HepG2 (cell line): ENCODE results near the gene SURF1. TPM values are rescaled to one million over a fixed set of nuclear protein-coding genes. Genes with fewer than 3 reads are reported as not detected.

Experiments used
- CENPX ChIP-seq: sonication (generic); formaldehyde crosslinking; IDR thresholded peaks from 2 replicates; pipeline ENCODE4 v1.9.0; 2021; ENCODE audit warnings: mild to moderate bottlenecking, missing genetic modification reagents, moderate library complexity
- HOXA3 ChIP-seq: sonication (generic); formaldehyde crosslinking; IDR thresholded peaks from 2 replicates; pipeline ENCODE4 v1.5.0; 2020; ENCODE audit warnings: missing genetic modification reagents
- JUN ChIP-seq: sonication (generic); formaldehyde crosslinking; IDR thresholded peaks from 2 replicates; pipeline ENCODE4 v1.4.0; 2020; ENCODE audit warnings: mild to moderate bottlenecking, missing genetic modification reagents
- KAT8 ChIP-seq: IDR thresholded peaks from 2 replicates; pipeline ENCODE4 v1.6.1; 2016; ENCODE audit warnings: missing genetic modification reagents, missing compliant biosample characterization
- KDM1A ChIP-seq: IDR thresholded peaks from 2 replicates; pipeline ENCODE4 v1.6.1; 2016; ENCODE audit warnings: missing compliant biosample characterization
- PHF21A ChIP-seq: sonication (generic); formaldehyde crosslinking; IDR thresholded peaks from 2 replicates; pipeline ENCODE4 v1.5.0; 2020; ENCODE audit warnings: mild to moderate bottlenecking, missing genetic modification reagents
- SP5 ChIP-seq: IDR thresholded peaks from 2 replicates; pipeline ENCODE4 v1.6.1; 2016; ENCODE audit warnings: low read depth, borderline replicate concordance
- ZFP37 ChIP-seq: sonication (generic); formaldehyde crosslinking; IDR thresholded peaks from 2 replicates; pipeline ENCODE4 v1.4.0; 2020; ENCODE audit warnings: missing genetic modification reagents, borderline replicate concordance
- ZNF136 ChIP-seq: sonication (generic); formaldehyde crosslinking; IDR thresholded peaks from 2 replicates; pipeline ENCODE4 v1.8.1; 2022; ENCODE audit warnings: low read depth, mild to moderate bottlenecking, moderate library complexity, missing genetic modification reagents
- ZNF34 ChIP-seq: sonication (generic); formaldehyde crosslinking; IDR thresholded peaks from 2 replicates; pipeline ENCODE4 v1.4.0; 2020; ENCODE audit warnings: mild to moderate bottlenecking, missing genetic modification reagents, borderline replicate concordance
- ZNF44 ChIP-seq: sonication (generic); formaldehyde crosslinking; IDR thresholded peaks from 2 replicates; pipeline ENCODE4 v1.5.1; 2020; ENCODE audit warnings: mild to moderate bottlenecking, missing genetic modification reagents
- ZNF619 ChIP-seq: sonication (generic); formaldehyde crosslinking; IDR thresholded peaks from 2 replicates; pipeline ENCODE4 v1.4.0; 2020; ENCODE audit warnings: mild to moderate bottlenecking, missing genetic modification reagents
- ZNF768 ChIP-seq: sonication (generic); formaldehyde crosslinking; IDR thresholded peaks from 2 replicates; pipeline ENCODE4 v1.4.0; 2020; ENCODE audit warnings: missing genetic modification reagents
- polyA plus RNA-seq, 8 experiments: library from polyadenylated mRNA; depleted of rRNA in 3 of 8; stranded (reverse) in 7 of 8; unstranded in 1 of 8; fragments of >200 nt; fragmentation: Illumina TruSeq in 4 of 8; extraction: Trizol in 4 of 8; gene quantifications; 2 replicates each; pipeline versions ENCODE4 v1.2.1 to v1.2.3, GENCODE V29; 2011 to 2016; ENCODE audit warnings: low read depth in 4 of 8, missing spikeins in 1 of 8, mixed read lengths in 1 of 8; ENCODE audit not compliant: insufficient read depth in 1 of 8
- total RNA-seq, 5 experiments: library from RNA; depleted of rRNA; stranded (reverse); fragments of >200 nt; fragmentation: Illumina TruSeq; extraction: Trizol; gene quantifications; 2 replicates each; pipeline ENCODE4 v1.2.3, GENCODE V29; 2016; ENCODE audit warnings: low read depth in 1 of 5
- TF ChIP-seq, protein P1 (sequence below): sonication (generic); formaldehyde crosslinking; IDR thresholded peaks from 2 replicates; pipeline ENCODE4 v1.5.0; 2020; ENCODE audit warnings: mild to moderate bottlenecking, missing genetic modification reagents, borderline replicate concordance
- TF ChIP-seq, protein P2 (sequence below): sonication (generic); formaldehyde crosslinking; IDR thresholded peaks from 2 replicates; pipeline ENCODE4 v1.8.0; 2022; ENCODE audit warnings: missing genetic modification reagents, mild to moderate bottlenecking, inconsistent platforms, borderline replicate concordance
- TF ChIP-seq, protein P3 (sequence below), 2 experiments: IDR thresholded peaks; 2 replicates each; pipeline ENCODE4 v1.6.1; 2011 to 2012; ENCODE audit warnings: low read length in 2 of 2, borderline replicate concordance in 1 of 2, low read depth in 1 of 2, mild to moderate bottlenecking in 1 of 2, moderate library complexity in 1 of 2
- TF ChIP-seq, protein P4 (sequence below): IDR thresholded peaks from 2 replicates; pipeline ENCODE4 v1.6.1; 2012; ENCODE audit warnings: inconsistent platforms
- TF ChIP-seq, protein P5 (sequence below), 2 experiments: fragments of 450-650 bp in 1 of 2; sonication (generic) in 1 of 2; formaldehyde crosslinking; IDR thresholded peaks; 2 replicates each; pipeline versions ENCODE4 v1.5.0 to v1.8.0; 2020 to 2022; ENCODE audit warnings: mild to moderate bottlenecking in 1 of 2, missing genetic modification reagents in 1 of 2

The SURF1 gene
- total and polyA plus RNA-seq, 2 of the 13 experiments (the other 11 are each of a cell fraction or from before 2014, with no cell fraction given): 17.8 to 40.7 TPM

DNA sequence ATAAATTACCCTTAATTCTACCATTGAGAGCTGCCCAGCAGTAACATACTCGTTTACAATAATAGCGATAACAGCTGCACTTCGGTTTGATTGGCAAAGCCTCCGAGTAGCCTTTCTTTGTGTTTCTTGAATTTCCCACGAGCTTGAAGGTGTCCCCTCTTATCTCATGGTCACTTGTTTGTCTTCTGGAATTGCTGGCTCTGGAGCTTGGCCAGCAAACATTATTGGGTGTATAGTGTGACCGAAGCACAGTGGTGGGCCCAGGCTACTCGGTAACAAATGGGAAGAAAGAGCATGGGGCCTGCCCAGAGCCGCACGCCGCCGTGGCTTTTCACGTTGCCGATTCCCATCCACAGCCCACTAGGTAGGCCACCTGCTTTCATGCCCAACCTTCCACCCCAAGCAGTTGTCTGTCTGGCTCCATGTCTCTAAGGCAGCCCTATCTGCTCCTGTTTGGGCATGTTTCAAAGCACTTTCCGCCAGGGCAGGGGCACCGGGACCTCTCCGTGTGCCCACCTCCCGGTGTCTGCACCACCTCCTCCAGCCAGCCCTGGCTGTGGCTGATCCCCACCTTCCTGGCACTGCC is 28.5 kb upstream of the SURF1 start (continued):
- TF ChIP-seq, protein P1, sequence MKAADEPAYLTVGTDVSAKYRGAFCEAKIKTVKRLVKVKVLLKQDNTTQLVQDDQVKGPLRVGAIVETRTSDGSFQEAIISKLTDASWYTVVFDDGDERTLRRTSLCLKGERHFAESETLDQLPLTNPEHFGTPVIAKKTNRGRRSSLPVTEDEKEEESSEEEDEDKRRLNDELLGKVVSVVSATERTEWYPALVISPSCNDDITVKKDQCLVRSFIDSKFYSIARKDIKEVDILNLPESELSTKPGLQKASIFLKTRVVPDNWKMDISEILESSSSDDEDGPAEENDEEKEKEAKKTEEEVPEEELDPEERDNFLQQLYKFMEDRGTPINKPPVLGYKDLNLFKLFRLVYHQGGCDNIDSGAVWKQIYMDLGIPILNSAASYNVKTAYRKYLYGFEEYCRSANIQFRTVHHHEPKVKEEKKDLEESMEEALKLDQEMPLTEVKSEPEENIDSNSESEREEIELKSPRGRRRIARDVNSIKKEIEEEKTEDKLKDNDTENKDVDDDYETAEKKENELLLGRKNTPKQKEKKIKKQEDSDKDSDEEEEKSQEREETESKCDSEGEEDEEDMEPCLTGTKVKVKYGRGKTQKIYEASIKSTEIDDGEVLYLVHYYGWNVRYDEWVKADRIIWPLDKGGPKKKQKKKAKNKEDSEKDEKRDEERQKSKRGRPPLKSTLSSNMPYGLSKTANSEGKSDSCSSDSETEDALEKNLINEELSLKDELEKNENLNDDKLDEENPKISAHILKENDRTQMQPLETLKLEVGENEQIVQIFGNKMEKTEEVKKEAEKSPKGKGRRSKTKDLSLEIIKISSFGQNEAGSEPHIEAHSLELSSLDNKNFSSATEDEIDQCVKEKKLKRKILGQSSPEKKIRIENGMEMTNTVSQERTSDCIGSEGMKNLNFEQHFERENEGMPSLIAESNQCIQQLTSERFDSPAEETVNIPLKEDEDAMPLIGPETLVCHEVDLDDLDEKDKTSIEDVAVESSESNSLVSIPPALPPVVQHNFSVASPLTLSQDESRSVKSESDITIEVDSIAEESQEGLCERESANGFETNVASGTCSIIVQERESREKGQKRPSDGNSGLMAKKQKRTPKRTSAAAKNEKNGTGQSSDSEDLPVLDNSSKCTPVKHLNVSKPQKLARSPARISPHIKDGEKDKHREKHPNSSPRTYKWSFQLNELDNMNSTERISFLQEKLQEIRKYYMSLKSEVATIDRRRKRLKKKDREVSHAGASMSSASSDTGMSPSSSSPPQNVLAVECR (CRISPR knock-in tag): peak; percentile 47; the same call in 1 of the 2 replicates
- TF ChIP-seq ZNF768 (CRISPR knock-in tag) (no peak), SP5 (CRISPR knock-in tag) (no peak), CENPX (CRISPR knock-in tag) (no peak), HOXA3 (CRISPR knock-in tag) (no peak), PHF21A (CRISPR knock-in tag) (0 out of 2 replicates have a peak, but pooled peaks have one; percentile 37), JUN (CRISPR knock-in tag) (no peak), ZFP37 (CRISPR knock-in tag) (no peak), ZNF619 (no peak), ZNF136 (CRISPR knock-in tag) (0 out of 2 replicates have a peak, but pooled peaks have one; percentile 25), KAT8 (CRISPR knock-in tag) (no peak), ZNF44 (CRISPR knock-in tag) (no peak), ZNF34 (CRISPR knock-in tag) (no peak), KDM1A (CRISPR knock-in tag) (no peak)
- TF ChIP-seq, protein P2, sequence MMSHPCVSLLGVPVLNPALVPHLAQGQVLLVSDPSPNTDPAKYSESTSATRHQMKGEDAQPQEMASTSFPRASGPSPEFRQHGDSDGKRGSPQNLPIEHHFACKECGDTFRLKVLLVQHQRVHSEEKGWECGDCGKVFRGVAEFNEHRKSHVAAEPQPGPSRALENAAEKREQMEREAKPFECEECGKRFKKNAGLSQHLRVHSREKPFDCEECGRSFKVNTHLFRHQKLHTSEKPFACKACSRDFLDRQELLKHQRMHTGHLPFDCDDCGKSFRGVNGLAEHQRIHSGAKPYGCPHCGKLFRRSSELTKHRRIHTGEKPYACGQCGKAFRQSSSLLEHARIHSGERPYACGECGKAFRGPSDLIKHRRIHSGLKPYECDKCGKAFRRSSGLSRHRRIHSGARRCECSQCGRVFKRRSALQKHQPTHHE (CRISPR knock-in tag): no peak
- TF ChIP-seq, protein P3, sequence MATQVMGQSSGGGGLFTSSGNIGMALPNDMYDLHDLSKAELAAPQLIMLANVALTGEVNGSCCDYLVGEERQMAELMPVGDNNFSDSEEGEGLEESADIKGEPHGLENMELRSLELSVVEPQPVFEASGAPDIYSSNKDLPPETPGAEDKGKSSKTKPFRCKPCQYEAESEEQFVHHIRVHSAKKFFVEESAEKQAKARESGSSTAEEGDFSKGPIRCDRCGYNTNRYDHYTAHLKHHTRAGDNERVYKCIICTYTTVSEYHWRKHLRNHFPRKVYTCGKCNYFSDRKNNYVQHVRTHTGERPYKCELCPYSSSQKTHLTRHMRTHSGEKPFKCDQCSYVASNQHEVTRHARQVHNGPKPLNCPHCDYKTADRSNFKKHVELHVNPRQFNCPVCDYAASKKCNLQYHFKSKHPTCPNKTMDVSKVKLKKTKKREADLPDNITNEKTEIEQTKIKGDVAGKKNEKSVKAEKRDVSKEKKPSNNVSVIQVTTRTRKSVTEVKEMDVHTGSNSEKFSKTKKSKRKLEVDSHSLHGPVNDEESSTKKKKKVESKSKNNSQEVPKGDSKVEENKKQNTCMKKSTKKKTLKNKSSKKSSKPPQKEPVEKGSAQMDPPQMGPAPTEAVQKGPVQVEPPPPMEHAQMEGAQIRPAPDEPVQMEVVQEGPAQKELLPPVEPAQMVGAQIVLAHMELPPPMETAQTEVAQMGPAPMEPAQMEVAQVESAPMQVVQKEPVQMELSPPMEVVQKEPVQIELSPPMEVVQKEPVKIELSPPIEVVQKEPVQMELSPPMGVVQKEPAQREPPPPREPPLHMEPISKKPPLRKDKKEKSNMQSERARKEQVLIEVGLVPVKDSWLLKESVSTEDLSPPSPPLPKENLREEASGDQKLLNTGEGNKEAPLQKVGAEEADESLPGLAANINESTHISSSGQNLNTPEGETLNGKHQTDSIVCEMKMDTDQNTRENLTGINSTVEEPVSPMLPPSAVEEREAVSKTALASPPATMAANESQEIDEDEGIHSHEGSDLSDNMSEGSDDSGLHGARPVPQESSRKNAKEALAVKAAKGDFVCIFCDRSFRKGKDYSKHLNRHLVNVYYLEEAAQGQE (IDR thresholded peaks at IDR 0.05; ENCODE audit: borderline replicate concordance in 1 of 2, low read depth in 1 of 2, low read length in 2 of 2): no peak
- TF ChIP-seq, protein P4, sequence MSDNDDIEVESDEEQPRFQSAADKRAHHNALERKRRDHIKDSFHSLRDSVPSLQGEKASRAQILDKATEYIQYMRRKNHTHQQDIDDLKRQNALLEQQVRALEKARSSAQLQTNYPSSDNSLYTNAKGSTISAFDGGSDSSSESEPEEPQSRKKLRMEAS: peak; percentile 44; the same call in 1 of the 2 replicates
- TF ChIP-seq, protein P5, sequence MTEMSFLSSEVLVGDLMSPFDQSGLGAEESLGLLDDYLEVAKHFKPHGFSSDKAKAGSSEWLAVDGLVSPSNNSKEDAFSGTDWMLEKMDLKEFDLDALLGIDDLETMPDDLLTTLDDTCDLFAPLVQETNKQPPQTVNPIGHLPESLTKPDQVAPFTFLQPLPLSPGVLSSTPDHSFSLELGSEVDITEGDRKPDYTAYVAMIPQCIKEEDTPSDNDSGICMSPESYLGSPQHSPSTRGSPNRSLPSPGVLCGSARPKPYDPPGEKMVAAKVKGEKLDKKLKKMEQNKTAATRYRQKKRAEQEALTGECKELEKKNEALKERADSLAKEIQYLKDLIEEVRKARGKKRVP (CRISPR knock-in tag; IDR thresholded peaks at IDR 0.05): no peak
